GM18519 (cell line): Measurements from ENCODE around the gene DYNLL2.
A peak's percentile ranks its signal among the peaks of the same experiment; 100 is the strongest.
"Not testable (repeated sequence)": the region's sequence is repeated elsewhere in the genome, so short reads cannot be mapped to it uniquely, and the experiment has no call there.

Experiments
- ATAC-seq: cut with Tn5 transposase; IDR thresholded peaks from one replicate; pipeline ENCODE4 v1.9.1; 2021; ENCODE audit warnings: mild to moderate bottlenecking, moderate library complexity; ENCODE audit not compliant: unreplicated experiment, low FRiP score

Gene DYNLL2

GRCh38 chr17:58082870-58083490 lies at the start of gene DYNLL2:
TSS of gene DYNLL2 (plus strand) at chr17:58083419. CDS start at chr17:58087091, 3,672 bp downstream.
- ATAC-seq, result peak; percentile 47

- ATAC-seq, result no peak
These were observed 43.2 kb upstream of the DYNLL2 start for GRCh38 chr17:58039975-58040374.

GRCh38 chr17:58040386-58040785 lies 42.8 kb upstream of the DYNLL2 start:
- no peak for ATAC-seq

- ATAC-seq, result no peak
These were observed 42.1 kb upstream of the DYNLL2 start for GRCh38 chr17:58041161-58041560.

GRCh38 chr17:58043221-58044181 lies 39.7 kb upstream of the DYNLL2 start:
- ATAC-seq, result no peak

- ATAC-seq, result not testable (repeated sequence)
These were observed 39.0 kb upstream of the DYNLL2 start for GRCh38 chr17:58044256-58044655.

GRCh38 chr17:58046239-58047094 lies 36.8 kb upstream of the DYNLL2 start:
- ATAC-seq, result no peak

- no peak for ATAC-seq
These were observed 35.7 kb upstream of the DYNLL2 start for GRCh38 chr17:58047376-58048150.

GRCh38 chr17:58049533-58049932 lies 33.7 kb upstream of the DYNLL2 start:
- no peak for ATAC-seq

GRCh38 chr17:58050966-58051365 lies 32.3 kb upstream of the DYNLL2 start:
- no peak for ATAC-seq

- ATAC-seq, result no peak
These were observed 31.8 kb upstream of the DYNLL2 start for GRCh38 chr17:58051468-58051867.

GRCh38 chr17:58052407-58052806 lies 30.8 kb upstream of the DYNLL2 start:
- no peak for ATAC-seq

GRCh38 chr17:58052945-58053715 lies 30.1 kb upstream of the DYNLL2 start:
- ATAC-seq, result no peak

- no peak for ATAC-seq
These were observed 28.6 kb upstream of the DYNLL2 start for GRCh38 chr17:58054641-58055040.

GRCh38 chr17:58056476-58056875 lies 26.7 kb upstream of the DYNLL2 start:
- ATAC-seq, result no peak

- no peak for ATAC-seq
These were observed 24.1 kb upstream of the DYNLL2 start for GRCh38 chr17:58059141-58059540.

GRCh38 chr17:58060596-58061191 lies 22.5 kb upstream of the DYNLL2 start:
- ATAC-seq, result no peak

- no peak for ATAC-seq
These were observed 21.5 kb upstream of the DYNLL2 start for GRCh38 chr17:58061672-58062071.

- no peak for ATAC-seq
These were observed 18.0 kb upstream of the DYNLL2 start for GRCh38 chr17:58065238-58065637.
